Ovary (tissue), 3 donors: ENCODE results near the gene GLT1D1.

Experiments used
- CTCF ChIP-seq, 3 donors: fragments of 450-650 bp in 2 of 3; fragments of 200-600 bp in 1 of 3; IDR thresholded peaks; one replicate each; pipeline versions ENCODE4 v1.5.1 to v1.8.0; 2016 to 2022; ENCODE audit warnings: antibody characterized with exemption in 3 of 3, mild to moderate bottlenecking in 1 of 3
- POLR2A ChIP-seq: fragments of 450-650 bp; IDR thresholded peaks from one replicate; pipeline ENCODE4 v1.6.1; 2017; ENCODE audit warnings: antibody characterized with exemption, mild to moderate bottlenecking, moderate library complexity
- donor health status: DM: no; HTN: no; CAD: no.

- TF ChIP-seq CTCF (IDR thresholded peaks at IDR 0.05) (no peak), POLR2A (no peak)
These were observed 42.8 kb upstream of the GLT1D1 start for GRCh38 chr12:128810182-128811127.
